A673 (cell line): Measurements from ENCODE around the gene CCR2.

ENCODE experiments used
- EZH2 ChIP-seq: fragments of 200-600 bp; sonication (generic); IDR thresholded peaks from 2 replicates; pipeline ENCODE4 v1.6.1; 2017; ENCODE audit warnings: borderline replicate concordance, low read depth, mild to moderate bottlenecking, mixed read lengths, antibody characterized with exemption, low read length; ENCODE audit not compliant: poor library complexity, severe bottlenecking
- TF ChIP-seq, protein P1 (sequence below): fragments of 300-800, 200-600 bp; sonication (generic); conservative IDR thresholded peaks from 2 replicates; pipeline ENCODE4 v1.5.1; 2017; ENCODE audit warnings: low read depth, mild to moderate bottlenecking, antibody characterized with exemption, low read length, moderate library complexity, mixed read lengths

DNA sequence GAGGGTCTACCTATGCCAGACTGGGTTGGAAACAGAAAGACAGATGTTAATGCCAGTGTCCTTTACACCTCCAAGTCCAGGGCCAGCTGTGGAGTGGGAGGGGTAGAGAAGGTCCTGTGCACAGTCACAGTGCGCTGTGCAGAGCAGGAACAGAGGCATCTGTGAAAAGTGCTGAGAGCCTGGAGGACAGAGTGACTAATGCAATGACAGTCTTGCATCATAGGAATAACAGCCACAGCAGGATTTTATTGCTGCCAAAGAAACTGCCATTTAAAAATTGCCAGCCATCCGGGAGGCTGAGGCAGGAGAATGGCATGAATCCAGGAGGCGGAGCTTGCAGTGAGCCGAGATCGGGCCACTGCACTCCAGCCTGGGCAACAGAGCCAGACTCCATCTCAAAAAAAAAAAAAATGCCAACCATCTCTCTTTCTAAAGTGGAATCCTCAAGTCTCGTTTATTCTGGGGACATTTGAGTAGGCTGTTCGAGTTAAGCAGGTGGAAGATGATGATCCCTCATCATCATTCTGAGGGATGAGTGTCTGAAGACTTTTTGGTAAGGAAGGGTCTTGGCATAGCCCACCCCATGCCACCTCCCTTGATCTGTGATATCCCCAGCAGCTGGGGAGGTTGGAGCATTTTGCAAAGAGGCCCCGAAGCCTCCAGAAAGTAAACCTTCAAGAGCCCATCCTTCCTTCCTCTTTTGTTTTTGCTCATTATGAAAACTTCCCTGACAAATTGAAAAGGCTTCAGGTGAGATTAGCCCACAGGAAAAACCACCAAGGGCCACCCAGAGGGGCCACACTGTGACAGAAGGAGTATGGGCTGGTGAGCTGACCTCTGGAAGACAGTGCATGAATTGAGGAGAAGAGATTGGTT lies 7.7 kb downstream of the CCR2 start:
- TF ChIP-seq, protein P1, sequence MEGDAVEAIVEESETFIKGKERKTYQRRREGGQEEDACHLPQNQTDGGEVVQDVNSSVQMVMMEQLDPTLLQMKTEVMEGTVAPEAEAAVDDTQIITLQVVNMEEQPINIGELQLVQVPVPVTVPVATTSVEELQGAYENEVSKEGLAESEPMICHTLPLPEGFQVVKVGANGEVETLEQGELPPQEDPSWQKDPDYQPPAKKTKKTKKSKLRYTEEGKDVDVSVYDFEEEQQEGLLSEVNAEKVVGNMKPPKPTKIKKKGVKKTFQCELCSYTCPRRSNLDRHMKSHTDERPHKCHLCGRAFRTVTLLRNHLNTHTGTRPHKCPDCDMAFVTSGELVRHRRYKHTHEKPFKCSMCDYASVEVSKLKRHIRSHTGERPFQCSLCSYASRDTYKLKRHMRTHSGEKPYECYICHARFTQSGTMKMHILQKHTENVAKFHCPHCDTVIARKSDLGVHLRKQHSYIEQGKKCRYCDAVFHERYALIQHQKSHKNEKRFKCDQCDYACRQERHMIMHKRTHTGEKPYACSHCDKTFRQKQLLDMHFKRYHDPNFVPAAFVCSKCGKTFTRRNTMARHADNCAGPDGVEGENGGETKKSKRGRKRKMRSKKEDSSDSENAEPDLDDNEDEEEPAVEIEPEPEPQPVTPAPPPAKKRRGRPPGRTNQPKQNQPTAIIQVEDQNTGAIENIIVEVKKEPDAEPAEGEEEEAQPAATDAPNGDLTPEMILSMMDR, result no peak
- TF ChIP-seq EZH2, result no peak
